Ishikawa (cell line): ENCODE measurements around the gene TTC3.

Experiments
- CEBPB ChIP-seq: IDR thresholded peaks from 2 replicates; pipeline ENCODE4 v1.6.1; 2012
- CREB1 ChIP-seq: IDR thresholded peaks from 2 replicates; pipeline ENCODE4 v1.6.1; 2012; ENCODE audit warnings: low read depth
- EGR1 ChIP-seq: IDR thresholded peaks from 2 replicates; pipeline ENCODE4 v1.6.1; 2012
- EP300 ChIP-seq: IDR thresholded peaks from 2 replicates; pipeline ENCODE4 v1.6.1; 2012; ENCODE audit warnings: borderline replicate concordance
- FOXM1 ChIP-seq: IDR thresholded peaks from 2 replicates; pipeline ENCODE4 v1.6.1; 2012; ENCODE audit warnings: low read depth, borderline replicate concordance
- MAX ChIP-seq: IDR thresholded peaks from 2 replicates; pipeline ENCODE4 v1.6.1; 2012
- RAD21 ChIP-seq: IDR thresholded peaks from 2 replicates; pipeline ENCODE4 v1.6.1; 2012; ENCODE audit warnings: low read depth
- REST ChIP-seq: IDR thresholded peaks from 2 replicates; pipeline ENCODE4 v1.6.1; 2012; ENCODE audit warnings: low read depth, mild to moderate bottlenecking
- YY1 ChIP-seq: IDR thresholded peaks from 2 replicates; pipeline ENCODE4 v1.6.1; 2012; ENCODE audit warnings: low read depth

- TF ChIP-seq RAD21 (no peak), FOXM1 (no peak), EP300 (no peak), REST (no peak), CREB1 (no peak), MAX (no peak), YY1 (no peak), CEBPB (no peak), EGR1 (no peak)
Measured at GRCh38 chr21:37032877-37033471, 40.1 kb upstream of the TTC3 start.
